Left colon (tissue), 2 donors: ENCODE measurements around the gene UBE3B. TPM values are rescaled to one million over a fixed set of nuclear protein-coding genes. Genes with fewer than 3 reads are reported as not detected.

ENCODE experiments used
- ATAC-seq: fragments of 200-7000 bp; cut with Tn5 transposase; one replicate; pipeline ENCODE4 v1.9.1; 2020; ENCODE audit warnings: mild to moderate bottlenecking, moderate library complexity
- DNase-seq, 2 donors: peaks; one replicate each; pipeline ENCODE4 v3.0.0-alpha.2; 2020
- intact Hi-C, 2 donors: fragments of 100-400 bp; cut with DNase I in 1 of 2; cut with micrococcal nuclease in 1 of 2; formaldehyde crosslinking; loops; one replicate each; pipeline versions ENCODE4 v1.11.2 to v1.14.0; 2022; cut with DNase I, micrococcal nuclease
- total RNA-seq, 2 donors: library from RNA; stranded (reverse); fragmentation: NEBNext Ultra II Directional; extraction: Animal tissue kit (Norgen Biotek cat#: 25700); gene quantifications; one replicate each; pipeline ENCODE4 v1.2.1, GENCODE V29; 2021
- donor health status: DM: no; HTN: no; CAD: no.
- donor health status: DM: yes; HTN: yes; CAD: no.

The UBE3B gene
- total RNA-seq, 2 donors from 2014 or later = 47.7 to 50.7 TPM

DNA sequence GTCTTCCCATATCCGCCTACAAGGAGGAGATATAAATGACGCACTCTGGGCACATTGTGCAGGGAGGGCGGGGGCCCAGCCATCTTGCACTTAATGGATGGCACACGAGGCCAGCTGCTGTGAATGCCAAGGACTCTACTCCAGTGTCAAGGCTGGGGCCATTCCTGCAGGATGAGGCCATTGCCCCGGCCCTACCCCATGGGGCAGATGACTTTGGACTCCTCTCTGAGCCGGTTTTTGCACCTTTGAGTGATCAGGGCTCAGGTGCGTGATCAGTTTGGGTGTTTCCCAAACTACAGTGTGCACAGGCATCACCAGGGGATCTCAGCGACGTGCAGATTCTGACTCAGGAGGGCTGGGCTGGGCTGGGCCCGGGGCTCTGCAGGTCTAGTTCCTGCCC, 79.8 kb downstream of the UBE3B start:
- DNase-seq (no peak), ATAC-seq (no peak)
- intact Hi-C loops = no loop called here

DNA sequence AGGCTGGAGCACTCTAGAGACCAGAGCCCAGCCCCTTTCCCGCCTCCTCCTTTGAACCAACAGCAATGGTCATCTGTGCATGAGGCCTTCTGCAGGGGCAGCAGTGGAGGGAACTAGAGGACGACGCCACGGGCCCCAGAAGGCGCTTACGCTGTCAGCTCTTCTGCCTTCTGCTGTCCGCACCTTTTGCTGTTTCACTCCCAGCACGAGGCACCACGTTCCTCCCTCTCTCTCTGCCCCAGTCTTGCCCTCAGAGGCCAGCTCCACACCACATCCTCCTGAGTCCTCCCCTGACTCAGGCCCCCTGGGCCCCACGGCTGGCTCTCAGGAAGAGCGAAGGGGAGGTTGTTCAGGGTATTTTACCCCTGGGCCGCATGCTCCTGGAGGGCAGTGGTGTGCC, 80.4 kb downstream of the UBE3B start:
- no peak for ATAC-seq
- DNase-seq = no peak
- intact Hi-C loops = no loop called here

GRCh38 chr12:109558374-109559199, 81.2 kb downstream of the UBE3B start:
- peak; percentile 90 for ATAC-seq
- DNase-seq = peak; percentile 64 to 68
- intact Hi-C loops = no loop called here

- ATAC-seq = no peak
- intact Hi-C loops = no loop called here
- no peak for DNase-seq
Observed at GRCh38 chr12:109559200-109559505, 81.7 kb downstream of the UBE3B start.

GRCh38 chr12:109559601-109560000, 82.2 kb downstream of the UBE3B start:
- intact Hi-C loops = no loop called here
- ATAC-seq = no peak
- DNase-seq = no peak

DNA sequence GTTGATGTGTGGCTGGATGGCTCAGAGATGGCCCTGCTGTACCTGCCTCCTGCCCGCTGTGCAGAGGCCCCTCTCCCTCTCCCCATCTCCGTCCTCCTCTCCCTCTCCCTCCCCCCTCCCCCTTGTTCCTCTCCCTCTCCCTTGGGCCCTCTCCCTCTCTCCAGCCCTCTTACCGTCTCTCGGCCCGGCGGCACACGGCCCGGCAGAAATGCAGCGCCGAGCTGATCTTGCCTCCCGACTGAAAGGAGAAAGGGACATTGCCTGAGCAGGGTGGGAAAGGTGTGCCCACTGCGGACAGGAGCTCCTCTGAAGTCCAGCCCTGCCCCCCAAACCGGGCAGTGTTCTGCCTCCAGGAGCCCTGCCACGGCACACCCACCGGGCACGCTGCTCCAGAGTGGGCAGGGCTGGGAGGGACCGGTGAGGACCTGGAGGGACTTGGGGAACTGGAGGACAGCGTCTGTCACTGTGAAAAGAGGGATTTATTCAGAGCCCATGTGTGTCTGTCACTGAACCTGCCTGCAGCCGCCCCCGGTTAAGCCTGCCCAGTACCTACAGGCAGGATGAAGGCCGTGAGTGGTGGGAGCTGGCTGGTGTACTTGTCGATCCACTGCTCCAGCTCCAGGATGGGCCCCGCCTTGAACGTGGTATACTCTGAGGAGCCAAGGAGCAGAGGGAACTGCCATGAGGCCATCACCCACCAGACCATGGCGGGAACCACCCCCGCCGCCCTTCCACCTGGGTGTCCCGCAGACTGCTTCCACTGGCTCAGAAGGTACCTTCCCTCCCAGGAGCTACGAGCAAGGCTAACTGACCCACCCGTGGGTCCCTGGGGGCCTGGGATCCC, 83.7 kb downstream of the UBE3B start:
- intact Hi-C loops = no loop called here
- ATAC-seq = no peak
- no peak for DNase-seq

DNA sequence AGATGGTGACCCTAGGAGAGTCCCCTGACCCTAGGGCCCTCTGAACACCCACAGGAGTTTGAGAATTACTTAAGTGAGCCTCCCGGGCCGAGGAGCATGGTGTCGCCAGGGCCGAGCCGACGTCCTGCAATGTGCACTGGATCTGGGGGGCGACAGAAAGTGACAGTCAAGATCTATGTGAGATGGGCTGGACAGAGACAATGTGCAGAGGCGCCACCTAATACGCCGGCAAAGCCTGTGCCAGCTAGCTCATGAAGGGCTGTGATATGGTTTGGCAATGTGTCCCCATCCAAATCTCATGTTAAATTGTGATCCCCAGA, 84.2 kb downstream of the UBE3B start:
- ATAC-seq = no peak
- DNase-seq = no peak
- intact Hi-C loops = no loop called here

DNA sequence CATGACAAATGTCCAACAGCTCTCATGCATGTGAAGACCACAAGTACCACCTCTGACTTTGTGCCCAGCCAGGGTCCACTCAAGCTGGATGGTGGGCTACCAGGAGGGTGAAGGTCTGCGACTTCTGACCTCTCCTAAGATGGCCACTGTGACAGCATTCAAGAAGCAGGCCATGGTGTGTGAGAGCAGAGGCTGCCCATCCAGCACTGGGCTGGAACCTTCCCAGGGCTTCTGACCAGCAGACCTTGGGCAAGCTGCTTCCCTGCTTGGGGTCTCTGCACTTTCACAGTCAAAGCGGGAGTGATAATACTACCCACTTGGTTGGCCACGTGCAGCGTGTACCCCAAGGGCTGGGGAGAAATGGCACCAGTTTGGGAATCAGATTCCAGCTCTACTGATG, 85.4 kb downstream of the UBE3B start:
- DNase-seq (no peak), ATAC-seq (no peak)
- intact Hi-C loops = no loop called here

- ATAC-seq (no peak), DNase-seq (no peak)
- intact Hi-C loops = no loop called here
Observed at GRCh38 chr12:109563291-109564284, 86.2 kb downstream of the UBE3B start.

DNA sequence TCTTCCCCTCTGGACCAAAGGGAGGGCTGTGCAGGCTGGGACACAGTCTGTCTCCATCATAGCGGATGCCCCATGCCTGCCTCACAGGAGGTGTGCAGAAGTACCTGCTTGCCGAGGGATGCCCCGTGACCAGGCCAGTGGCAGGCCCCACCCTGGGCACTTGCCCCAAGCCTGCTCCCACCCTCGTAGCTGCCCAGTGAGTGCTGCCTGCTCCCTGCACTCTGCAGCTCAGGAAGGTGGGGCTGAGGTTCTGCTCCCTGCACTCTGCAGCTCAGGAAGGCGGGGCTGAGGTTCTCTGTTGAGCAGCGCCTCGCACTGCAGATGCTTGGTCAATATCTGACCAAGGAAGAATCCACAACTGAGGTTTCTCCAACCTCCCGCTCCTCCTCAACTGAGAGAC, 89.0 kb downstream of the UBE3B start:
- no peak for ATAC-seq
- intact Hi-C loops = no loop called here
- no peak for DNase-seq

- intact Hi-C loops = no loop called here
- DNase-seq = no peak
- ATAC-seq = no peak
Observed at GRCh38 chr12:109567296-109567695, 89.9 kb downstream of the UBE3B start.

- ATAC-seq (no peak), DNase-seq (no peak)
- intact Hi-C loops = no loop called here
Observed at GRCh38 chr12:109567967-109568366, 90.5 kb downstream of the UBE3B start.

DNA sequence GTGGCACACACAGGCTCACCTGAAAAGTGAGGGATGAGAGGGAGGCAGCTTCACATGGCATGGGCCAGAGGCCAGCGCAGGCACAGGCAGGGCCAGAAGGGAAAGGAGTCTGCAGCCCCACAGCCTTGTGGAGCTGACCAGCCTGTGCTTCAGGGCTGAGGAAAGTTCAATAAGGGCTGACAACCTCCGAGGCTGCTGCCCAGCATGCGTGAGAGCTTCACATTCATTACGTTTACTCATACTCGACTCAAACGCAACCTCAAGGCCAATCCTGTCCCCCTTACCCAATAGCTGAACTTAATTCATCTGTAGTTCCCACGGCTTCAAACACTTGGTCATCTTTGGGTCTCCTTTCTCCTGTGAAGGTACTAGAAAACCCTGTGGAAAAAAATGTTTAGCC, 91.1 kb downstream of the UBE3B start:
- DNase-seq = no peak
- intact Hi-C loops = no loop called here

DNA sequence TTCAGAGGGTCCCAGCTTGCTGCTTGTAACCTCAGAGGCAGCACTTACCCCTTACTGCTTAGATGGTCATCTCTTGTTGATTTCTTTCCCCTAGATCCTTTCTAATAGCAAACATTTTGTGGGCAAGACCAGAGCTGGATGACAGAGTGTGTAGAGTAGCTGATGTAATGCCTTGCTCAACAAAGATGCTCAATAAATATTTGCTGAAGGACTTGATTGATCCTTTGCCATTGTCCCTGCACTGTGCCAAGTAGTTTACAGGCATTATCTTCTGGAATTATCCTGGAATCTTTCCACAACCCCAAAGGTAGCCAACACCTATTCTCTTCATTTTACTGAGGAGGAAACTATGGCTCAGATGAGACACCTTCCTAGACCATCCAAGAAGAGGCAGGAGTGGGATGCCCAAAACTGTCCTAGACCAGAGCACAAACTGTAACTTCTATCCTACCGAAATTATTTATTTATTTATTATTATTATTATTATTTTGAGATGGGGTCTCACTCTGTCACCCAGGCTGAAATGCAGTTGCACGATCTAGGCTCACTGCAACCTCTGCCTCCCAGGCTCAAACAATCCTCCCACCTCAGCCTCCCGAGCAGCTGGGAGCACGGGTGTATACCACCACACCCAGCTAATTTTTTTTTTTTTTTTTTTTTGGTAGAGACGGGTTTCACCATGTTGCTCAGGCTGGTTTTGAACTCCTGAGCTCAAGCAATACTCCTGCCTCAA, 94.5 kb downstream of the UBE3B start:
- no peak for ATAC-seq
- intact Hi-C loops = no loop called here
- DNase-seq = no peak

More for the DNA sequence above, 91.1 kb downstream of the UBE3B start:
- no peak for ATAC-seq

DNA sequence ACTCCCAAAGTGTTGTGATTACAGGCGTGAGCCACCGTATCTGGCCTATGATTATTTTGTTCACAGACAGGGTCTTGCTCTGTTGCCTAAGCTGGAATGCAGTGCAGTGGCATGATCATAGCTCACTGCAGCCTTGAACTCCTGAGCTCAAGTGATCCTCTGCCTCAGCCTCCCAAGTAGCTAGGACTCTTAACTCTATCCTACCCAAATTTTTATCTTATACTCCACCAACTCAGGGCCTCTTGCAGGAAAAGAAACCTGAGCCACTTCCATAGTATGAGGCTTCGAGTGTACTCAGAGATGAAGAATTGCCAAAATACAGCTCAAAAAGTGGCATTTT, 95.0 kb downstream of the UBE3B start:
- intact Hi-C loops = no loop called here
- DNase-seq = no peak
- ATAC-seq = no peak

DNA sequence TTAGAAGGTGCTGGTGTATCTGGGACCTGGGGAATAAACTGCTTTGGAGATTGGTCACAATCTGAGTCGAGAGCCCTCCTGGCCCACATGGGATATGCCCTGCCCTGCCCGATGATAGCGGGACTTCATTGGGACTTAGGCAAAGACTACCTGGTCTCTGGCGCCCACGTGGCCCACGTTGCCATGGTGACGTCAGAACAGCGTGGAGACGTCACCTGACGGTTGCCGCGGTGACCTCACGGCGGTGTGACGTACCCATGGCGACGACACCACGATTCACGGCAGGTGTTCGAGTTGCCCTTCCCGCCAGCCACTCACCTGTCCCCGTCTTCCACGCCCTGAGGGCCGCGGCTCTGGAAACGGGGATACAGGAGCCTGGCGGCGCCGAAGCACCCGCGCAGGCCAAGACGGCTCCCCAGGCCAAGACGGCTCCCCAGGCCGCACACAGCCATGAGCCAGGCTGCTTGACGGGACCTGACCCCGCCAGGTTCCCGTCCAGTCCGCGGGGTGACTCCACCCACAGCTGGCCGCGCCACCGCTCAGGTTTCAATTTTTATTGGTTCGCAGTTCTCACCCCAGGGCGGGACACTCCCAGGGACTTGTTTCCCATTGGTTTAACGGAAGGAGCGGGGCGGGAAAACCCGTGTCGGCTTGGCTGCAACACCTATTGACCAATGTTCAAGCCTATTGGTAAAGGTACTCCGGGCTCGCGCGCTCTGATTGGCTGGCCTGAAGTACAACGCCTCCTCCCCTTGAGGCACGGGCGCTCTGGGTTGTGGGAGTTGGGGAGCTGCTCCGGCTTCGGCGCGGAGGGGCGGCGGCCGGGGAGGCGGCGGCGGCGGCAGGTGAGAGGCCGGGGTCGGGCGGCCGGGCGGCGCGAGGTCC, 95.8 kb downstream of the UBE3B start, which contains the start of the genes MMAB and MVK:
TSS of gene MMAB (minus strand) at position 476 of the 885 bp plus-strand sequence. CDS start at position 452, 24 bp downstream.
TSS of gene MVK (plus strand) at position 766 of the 885 bp plus-strand sequence. CDS start 1,029 bp downstream, outside the sequence.
- peak; percentile 94 for ATAC-seq
- intact Hi-C loops = no loop called here
- peak; percentile 98 to 100 for DNase-seq

- intact Hi-C loops = no loop called here
- ATAC-seq (no peak), DNase-seq (no peak)
Observed at GRCh38 chr12:109573914-109574244, 96.4 kb downstream of the UBE3B start.

DNA sequence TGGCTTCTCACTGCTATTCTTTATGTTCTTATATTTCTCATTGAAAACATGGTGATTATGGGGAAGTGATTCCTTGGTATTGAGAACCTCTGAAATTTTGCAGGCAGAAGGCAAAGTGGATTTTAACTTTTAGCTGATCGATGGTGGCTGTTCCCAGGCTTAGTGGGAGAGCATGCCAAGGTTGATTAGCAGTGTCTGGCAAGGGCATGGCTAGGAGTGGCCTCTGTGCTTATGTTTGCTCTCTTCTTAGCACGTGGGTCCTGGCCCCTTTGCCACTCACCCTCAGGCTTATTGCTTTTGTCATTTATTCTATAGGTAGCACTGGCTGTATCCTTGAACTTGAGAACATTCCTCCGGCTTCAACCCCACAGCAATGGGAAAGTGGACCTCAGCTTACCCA, 98.2 kb downstream of the UBE3B start:
- no peak for ATAC-seq
- intact Hi-C loops = no loop called here
- DNase-seq = no peak
